Activated CD4-positive, alpha-beta T cell treated with anti-CD3 and anti-CD28 coated beads, Interleukin-2, amount 50 U/mL, for 24 hours (primary cell): Measurements from ENCODE around the gene SCN8A.

Experiments
- DNase-seq, 2 donors: peaks; one replicate each; pipeline ENCODE4 v3.0.0-alpha.2; 2020; ENCODE audit warnings: low read depth in 1 of 2, low spot score in 1 of 2

SCN8A gene

DNA sequence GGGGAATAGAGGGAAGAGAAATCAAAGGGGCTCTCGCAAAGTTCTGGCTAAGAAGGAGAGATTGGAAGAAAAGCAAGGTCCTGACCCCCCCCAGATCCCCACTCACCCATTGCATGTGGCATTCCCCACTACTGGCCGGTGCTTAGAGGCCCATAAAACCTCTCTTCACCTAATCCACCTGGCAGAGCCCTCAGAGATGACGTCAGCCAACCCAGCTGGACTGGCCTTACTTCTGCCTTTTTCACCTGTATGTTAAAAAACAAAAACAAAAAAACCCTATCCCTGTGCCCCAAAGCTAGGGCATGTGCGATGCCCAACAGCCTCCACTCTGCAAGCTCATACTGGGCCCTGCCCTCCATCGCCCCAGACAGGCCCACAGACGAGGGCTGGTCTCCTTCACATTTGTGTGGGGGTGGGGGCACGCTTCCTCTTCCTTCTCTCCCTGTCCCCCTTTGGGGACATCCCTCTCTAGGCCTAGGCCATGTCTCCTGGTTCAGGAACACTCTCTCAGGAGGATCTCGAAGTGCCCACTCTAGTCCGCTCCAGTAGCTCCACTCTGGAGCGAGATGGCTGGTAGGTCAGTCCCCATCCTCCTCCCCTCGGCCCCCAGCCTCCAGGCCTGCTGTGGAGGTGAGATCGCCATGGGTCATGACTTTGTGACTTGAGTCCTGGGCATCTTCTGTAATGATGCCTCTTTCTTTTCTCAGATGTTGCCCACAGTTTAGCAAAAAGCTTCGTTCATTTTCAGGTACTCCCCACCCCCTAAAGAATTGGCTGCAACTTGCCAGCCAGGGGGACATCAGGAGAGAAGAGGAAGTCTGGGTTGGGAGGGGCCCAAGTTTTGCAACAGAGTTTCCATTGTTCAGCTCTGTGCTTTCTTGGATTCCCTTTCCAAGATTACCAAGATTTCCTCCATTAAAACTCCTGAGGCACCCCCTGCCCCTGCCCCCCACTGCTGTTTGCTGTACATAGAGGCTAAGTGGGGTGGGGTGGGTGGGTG, 220.5 kb downstream of the SCN8A start:
- no peak for DNase-seq

DNA sequence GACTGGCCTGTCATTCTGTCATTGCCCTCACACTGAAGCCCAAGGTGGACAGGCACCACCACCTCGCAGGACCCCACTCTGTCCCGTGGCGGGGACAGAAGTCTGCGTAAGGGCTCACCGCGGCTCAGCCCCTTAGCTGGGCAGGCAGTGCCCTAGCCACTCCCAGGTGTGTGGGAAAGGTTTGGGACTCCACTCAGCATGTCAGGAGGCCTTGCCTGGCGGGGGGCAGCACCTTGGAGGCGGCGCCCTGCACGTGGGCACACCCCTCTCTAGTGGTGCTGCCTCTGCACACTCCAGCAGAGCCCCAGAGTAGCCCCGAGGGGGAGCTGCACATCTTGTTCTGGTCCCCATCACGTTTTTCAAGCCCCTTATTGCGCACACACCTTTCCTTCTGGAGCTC, 221.8 kb downstream of the SCN8A start:
- DNase-seq: no peak

DNA sequence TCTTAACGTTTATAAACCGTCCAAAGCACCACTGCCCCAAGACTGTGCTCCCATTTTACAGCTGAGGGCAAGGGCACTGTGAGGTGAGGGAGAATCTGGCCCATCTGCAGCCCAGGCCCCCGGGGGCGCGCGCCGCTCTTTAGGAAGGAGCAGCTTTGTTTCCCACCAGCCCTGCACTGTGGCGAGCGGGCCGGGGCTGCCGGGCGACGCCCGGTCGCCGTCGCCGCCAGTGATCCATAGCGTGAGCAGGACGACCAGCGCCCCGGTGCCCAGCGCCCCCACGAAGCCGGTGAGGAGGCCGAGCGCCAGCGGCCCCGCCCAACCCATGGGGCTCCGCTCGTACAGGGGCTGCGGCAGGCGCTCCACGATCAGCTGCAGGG, 222.9 kb downstream of the SCN8A start:
- no peak for DNase-seq

DNA sequence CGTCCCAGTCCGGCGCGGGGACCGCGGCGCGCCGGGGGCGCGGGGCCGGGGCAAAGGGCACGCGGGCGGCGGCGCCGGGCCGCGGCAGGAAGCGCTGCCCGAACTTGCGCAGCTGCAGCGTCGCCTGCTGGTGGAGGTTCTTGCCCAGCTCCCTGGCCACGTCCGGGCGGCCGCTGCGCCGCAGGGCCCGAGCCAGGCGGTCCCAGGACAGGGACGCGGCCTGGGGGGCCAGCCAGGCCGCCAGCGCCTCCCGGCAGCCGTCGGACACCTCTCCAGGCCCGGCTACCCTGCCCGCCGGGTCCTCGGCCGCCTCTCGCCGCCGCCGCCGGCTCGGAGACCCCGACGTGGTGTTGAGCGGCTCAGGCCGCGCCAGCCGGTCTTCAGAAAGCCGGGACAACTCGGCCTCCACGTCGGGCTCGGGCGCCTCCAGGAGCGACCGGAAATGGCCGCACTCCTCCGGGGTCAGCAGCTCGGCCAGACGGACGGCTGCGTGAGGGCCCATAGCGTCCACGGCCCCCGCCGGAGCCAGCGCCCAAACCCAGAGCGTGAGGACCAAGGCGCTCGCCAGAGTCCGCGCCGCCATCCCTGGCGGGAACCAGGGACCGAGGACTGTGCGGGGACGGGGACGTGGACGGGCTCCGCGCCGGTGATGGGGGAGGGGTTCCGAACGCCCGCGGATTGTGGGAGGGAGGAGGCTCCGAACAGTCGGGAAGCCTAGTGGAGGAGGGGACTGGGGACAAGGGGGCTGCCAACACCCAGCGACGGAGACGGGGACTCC, 223.5 kb downstream of the SCN8A start:
- DNase-seq: peak; percentile 46

DNA sequence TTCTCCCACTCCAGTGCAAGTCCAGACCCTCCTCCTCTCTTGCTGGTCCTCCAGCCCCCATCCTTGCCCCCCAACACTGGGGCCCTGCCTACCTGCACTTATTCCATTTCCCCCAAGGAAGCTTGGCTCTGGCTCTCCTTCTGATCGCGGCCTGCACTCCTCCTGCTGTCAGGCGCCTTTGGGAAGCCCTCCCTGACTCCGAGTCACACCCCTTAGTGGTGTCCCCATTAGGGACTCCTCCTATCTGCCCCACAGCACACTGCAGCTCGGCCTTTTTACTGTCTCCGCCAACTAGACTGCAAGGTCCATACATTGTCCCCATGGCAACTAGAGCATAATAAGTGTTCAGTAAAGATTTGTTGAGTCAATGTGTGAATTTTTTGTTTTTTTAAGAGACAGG, 224.5 kb downstream of the SCN8A start:
- DNase-seq: no peak

DNA sequence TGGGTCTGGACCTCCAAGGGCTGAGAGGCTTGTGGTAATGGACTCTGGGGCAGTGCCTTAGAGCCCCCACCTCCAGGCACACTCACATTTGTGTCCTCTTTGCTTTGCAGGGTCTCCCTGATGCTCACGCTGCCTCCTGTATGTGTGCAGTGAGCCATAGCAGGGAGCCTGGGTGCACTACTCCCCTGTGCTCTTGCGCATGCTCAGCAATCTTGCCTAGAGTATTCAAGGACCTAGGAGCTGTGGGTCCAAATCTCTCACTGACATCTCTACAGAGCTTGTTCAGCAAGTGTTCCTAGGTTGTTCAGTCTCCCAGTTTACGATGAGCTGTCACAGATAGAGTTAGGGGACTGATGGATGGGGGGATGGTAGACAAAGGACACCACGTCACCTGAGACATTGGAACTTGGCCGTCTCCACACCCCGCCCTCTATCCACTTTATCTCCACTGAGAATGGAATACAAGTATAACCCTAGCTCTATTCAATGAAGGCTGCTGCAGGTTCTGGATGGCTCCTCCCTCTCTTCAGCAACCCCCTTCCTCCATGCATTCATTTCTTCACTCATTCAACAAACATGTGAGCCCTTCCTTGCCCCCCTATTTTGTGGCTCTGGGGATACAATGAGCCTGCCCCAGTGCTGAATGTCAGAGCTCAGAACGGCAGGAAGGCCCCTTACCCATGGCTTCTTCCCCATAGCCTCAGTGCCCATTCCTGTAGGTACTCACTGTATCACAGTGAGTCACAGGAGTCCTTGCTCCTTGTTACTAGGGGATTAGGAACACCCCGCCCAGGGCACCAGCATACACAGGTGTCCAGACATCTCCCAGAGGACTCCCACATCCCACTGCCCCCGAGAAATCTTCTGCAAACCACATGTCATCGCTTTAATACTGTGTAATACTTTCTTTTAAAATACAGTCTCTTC, 226.3 kb downstream of the SCN8A start:
- no peak for DNase-seq

DNA sequence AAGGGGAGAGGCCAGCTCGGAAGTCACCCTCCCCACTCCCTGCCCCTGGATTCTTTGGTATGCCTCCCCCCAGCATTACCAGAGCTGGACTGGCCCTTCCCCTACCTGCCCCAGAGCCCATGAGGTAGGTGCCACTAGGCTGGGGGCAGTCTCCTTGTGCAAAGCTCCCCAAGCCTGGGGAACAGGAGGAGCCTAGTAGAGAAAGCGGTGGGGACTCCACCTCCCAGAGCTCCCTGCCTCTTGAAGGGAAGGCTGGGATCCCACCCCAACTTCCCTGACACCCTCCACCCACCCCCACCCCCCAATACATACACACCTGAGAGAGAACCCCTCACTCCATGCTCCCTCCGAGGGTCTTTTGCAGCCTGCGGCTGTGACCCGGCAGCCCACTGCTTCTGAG, 227.1 kb downstream of the SCN8A start:
- DNase-seq: no peak

DNA sequence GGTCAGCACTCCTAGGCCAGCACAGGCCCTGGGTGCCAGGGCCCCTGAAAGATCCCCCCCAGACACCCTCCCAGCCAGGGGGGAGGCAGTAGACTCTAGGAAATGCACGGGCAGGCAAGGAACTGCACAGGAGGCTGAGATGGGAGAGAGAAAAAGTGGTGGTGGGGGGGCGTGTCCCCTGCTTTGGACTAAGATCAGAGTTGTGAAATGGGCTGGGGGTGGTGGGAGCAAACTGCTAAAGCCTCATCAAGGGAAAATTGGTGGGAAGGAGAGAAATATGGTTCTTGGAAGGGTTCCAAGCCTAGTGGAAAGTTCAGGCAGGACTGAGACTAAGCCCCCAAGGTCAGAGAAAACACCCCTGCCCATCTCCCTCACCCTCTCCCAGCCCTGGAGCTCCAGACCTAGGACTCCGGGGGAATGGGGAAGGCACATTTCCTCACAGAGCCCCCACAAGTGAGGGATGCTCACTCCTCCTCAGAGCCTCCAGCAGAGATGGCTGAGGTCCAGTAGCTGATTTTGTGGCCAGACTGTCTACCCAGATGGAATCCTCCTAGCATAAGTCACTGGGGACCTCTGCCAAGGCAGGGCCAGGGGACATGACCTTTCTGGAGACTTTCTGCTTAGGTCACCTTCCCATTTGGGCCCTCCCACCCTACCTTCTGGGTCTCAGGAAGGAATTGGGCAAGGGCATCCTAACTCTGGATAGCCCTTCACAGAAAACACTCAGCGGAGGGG, 227.7 kb downstream of the SCN8A start:
- no peak for DNase-seq

DNA sequence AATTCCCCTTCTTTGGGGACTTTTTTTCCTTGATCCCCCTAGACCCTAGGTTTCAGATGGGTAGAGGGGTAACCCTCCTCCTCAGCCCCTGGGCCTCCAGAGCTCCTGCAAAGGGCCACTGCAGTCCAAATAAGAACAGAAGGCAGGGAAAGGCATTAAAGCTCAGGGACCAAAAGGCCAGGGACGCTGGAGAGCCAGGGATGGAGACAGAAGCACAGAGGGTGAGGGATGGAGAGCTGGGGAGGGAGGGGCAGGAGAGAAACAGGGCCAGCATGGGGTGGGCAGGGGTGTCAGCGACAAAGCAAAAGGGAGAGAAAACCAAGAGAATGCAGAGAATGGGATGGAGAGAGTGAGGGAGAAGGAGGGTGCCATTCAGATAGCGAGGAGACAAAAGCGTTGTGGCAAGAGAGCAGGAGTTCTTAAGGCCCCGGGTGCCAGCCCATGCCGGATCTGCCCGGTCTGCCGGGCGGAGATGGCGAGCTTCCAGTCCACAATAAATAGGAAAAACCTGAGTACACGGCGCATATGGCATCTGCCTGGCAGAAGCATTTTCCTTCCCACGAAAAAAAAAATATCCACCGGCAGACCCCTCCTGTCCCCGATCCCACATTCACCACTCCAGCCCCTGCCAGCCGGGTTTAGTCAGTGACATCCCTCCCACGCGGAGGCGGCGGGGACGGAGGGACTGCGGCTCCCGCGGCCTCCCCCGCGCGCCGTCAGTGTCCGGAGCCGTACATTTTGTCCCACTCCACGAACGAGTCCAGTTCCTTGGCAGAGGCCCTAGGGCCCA, 228.9 kb downstream of the SCN8A start:
- no peak for DNase-seq

DNA sequence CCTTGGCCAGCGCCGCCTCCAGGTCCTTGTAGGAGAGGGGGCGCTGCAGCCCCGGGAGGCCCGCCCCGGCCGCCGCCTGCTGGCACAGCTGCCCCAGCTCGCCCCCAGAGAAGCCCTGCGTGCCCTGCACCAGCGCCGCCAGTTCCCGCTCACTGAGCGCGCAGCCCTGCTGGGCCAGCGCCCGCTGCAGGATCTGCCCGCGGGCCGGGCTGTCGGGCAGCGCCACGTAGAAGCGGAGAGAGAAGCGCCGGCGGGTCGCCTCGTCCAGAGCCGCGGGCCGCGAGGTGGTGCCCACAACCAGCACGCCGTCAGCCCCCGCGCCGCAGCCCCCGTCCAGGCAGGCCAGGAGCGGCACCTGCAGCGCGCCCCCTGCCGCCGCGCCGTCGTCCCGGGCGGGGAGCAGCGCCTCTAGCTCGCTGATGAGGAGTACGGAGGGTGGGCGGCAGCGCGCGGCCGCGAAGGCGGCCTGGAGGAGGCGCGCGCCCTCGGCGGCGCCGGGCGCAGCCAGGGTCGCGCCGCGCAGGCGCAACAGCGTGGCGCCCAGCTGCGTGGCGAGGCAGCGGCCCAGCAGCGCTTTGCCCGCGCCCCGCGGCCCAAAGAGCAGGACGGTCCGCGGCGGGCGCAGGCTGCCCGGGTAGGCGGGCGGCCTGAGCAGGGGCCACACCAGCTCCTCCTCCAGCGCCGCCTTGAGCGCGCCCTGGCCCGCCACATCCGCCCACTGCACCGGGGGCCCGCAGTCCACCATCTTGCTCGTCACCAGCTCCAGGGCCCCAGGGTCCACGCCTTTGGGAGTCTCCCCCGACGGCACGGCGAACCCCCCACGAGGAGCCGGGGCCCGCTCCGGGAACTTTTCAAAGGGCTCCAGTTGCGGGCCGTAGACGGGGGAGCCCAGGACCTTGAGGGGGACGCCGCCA, 229.8 kb downstream of the SCN8A start:
- peak; percentile 63 to 70 for DNase-seq

DNA sequence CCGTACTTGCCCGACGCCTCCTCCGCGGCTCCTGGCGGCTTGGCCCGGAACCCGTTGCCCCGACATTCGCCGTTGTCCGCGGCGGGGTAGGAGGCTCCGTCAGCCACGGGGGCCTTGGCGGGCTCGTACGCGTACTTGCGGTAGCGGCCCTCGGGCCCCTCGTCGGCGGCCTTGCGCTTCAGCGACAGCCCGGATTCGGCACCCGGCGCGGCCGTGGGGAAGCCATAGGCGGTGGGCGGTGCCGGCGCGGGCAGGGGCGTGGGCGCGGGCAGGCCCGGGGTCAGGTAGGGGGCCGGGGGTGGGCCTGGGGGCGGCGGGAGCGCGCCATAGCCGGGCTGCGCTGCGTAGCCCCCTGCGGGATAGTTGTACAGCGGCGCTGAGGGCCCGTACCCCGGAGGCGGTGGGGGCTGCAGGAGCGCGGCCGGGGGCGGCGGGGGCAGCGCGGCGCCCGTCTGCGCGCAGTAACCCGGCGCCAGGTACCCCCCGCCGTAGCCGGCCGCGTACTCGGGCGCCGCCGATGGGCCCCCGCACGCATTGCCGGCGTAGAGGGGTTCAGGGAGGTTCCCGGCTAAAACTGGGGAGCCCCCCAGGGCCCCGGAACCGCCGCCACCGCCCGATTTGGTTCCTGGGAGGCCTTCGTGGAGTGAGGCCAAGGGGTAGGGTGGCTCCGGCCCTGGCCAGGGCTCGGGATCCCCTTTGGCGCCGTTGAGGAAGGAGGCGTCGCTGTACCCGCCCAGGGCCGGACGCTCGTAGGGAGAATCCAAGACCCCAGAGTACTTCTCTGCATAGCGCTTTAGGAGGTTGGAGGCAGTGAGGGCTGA, 230.6 kb downstream of the SCN8A start:
- DNase-seq: peak in 1 of 2 donors; percentile 12

DNA sequence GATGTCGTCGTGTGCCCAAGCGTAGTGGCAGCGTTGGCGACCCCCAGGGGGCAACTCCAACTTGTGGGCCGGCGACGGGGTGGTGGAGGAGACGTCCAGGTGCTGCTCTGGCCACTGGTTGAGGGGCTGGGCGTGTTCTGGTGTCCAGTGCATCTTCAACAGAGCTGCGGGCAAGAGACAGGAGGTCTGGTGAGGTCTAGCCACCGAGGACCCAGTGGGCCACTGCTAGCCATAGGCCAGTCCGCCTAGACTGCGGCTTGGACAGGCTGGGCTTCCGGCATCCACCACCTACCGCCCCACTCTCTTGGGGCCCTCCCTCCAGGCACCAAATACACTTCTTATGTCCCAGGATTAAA, 231.2 kb downstream of the SCN8A start:
- no peak for DNase-seq

DNA sequence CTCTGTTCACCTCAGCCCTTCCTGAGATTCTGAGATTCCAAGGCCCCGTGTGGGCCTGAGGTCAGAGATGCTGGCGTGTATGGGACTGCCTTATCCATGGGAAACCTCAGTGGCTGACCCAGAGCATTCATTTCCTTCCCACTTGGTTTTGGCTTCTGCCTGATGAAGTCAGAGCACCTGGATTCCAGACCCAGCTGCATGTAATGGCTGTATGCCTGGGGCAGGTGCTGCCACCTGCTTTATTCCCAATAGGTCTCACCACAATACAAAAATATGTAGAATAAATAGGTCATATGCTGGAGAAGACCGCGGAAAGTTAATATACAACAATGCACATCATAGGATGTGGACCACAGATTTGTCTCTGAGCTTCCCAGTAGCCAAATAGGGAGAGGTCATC, 231.9 kb downstream of the SCN8A start:
- DNase-seq: no peak

DNA sequence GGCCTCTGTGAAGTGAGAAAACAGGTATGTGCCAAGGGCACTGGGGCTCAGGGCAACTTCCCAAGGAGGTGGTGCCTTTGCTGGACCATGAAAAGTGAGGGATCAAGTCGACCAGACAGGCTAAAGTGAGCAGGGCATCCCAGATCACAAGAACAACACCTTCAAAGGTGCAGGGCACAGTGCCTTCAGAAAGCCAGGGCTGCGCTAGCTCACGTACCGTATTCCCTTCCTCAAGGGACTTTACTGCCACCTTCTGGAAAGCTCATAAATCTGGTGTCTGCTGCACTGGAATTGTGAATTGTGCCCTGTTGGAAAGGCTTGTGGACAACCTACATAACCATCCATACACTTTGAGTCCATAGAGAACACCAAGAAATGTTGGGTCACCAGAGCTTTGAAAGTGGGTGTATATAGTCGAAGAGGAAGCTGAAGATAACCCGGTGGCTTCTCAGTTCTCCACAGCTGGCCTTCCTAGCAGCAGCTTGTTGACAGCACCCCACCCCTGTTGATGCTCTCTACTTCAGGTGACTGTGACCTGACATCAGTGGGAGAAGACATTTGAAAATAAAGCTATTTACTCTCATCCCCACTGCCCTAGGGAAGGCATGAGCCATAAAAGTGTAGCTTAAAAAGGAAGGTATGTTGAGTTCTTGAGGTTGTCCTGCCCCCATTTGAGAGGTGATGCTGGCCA, 233.0 kb downstream of the SCN8A start:
- DNase-seq: no peak

DNA sequence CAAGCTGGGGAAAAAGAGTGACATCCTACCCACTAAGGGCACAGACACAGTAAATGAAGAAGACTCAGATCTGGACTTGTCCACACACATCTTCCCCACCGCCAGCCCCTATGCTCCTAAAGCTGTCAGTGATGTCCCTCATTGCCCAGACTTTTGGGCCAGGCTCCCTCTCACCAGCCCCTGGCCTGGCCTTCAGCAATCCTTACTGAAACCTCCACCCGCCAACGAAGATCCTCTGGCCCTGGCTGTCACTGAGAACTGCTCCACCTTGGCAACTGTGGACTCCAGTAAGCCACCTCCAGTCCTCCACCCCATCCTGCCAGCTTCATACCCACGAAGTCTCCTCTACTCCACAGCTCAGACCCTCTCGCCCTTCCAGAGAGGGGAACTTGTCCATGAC, 234.2 kb downstream of the SCN8A start:
- no peak for DNase-seq

DNA sequence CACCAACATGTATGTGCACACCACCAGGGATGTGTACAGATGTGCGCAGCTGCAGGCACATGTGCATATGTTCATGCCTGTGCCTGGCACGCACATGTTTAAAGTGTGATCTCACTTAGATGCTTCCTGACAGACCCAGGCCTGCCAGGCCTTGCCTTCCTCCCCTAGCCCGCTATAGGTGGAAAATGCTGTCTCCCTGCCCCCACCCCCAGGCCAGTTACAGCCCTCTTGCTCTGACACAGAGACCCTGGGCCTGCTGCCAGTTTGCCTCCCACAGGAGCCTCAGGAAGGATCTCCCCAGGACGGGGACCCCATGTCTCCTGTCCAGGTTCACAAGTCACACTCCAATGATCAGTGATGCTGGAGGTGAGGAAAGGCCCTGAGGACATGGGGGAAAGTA, 235.8 kb downstream of the SCN8A start:
- DNase-seq: no peak
